HEK293 (cell line): ENCODE results near the gene PLCB1.

Source experiments
- OSR2 ChIP-seq: fragments of 450-650 bp; formaldehyde crosslinking; IDR thresholded peaks from 2 replicates; pipeline ENCODE4 v1.5.1; 2016; ENCODE audit warnings: missing biosample characterization, missing genetic modification characterization
- PATZ1 ChIP-seq: fragments of 450-650 bp; formaldehyde crosslinking; IDR thresholded peaks from 2 replicates; pipeline ENCODE4 v1.5.1; 2016; ENCODE audit warnings: missing biosample characterization, missing genetic modification characterization
- PRDM1 ChIP-seq: fragments of 450-650 bp; formaldehyde crosslinking; IDR thresholded peaks from 2 replicates; pipeline ENCODE4; 2016; ENCODE audit warnings: missing biosample characterization, missing genetic modification characterization
- SCRT1 ChIP-seq: fragments of 450-650 bp; formaldehyde crosslinking; IDR thresholded peaks from 2 replicates; pipeline ENCODE4 v1.5.1; 2016; ENCODE audit warnings: missing biosample characterization, missing genetic modification characterization, borderline replicate concordance
- SETDB1 ChIP-seq: IDR thresholded peaks from one replicate; pipeline ENCODE4 v1.6.1; 2017; ENCODE audit warnings: mild to moderate bottlenecking, low read length, moderate library complexity, mixed read lengths; ENCODE audit not compliant: insufficient read length
- TCF7L2 ChIP-seq: IDR thresholded peaks from 2 replicates; pipeline ENCODE4 v1.6.1; 2011; ENCODE audit warnings: low read depth, mild to moderate bottlenecking, inconsistent platforms, low read length, moderate library complexity, borderline replicate concordance
- ZBTB7A ChIP-seq: fragments of 450-650 bp; formaldehyde crosslinking; IDR thresholded peaks from 2 replicates; pipeline ENCODE4 v1.5.1; 2016; ENCODE audit warnings: low read depth, missing biosample characterization, missing genetic modification characterization
- ZNF157 ChIP-seq: fragments of 450-650 bp; formaldehyde crosslinking; IDR thresholded peaks from 2 replicates; pipeline ENCODE4 v1.5.1; 2016; ENCODE audit warnings: missing biosample characterization, missing genetic modification characterization
- ZNF24 ChIP-seq: fragments of 450-650 bp; formaldehyde crosslinking; IDR thresholded peaks from 2 replicates; pipeline ENCODE4 v1.5.1; 2016; ENCODE audit warnings: missing biosample characterization, missing genetic modification characterization
- ZNF350 ChIP-seq: fragments of 450-650 bp; formaldehyde crosslinking; IDR thresholded peaks from 2 replicates; pipeline ENCODE4 v1.5.0; 2017; ENCODE audit warnings: missing biosample characterization, mild to moderate bottlenecking, missing genetic modification characterization
- ZNF530 ChIP-seq: fragments of 450-650 bp; formaldehyde crosslinking; IDR thresholded peaks from 2 replicates; pipeline ENCODE4 v1.5.1; 2016; ENCODE audit warnings: low read depth, missing biosample characterization, missing genetic modification characterization
- TF ChIP-seq, protein P1 (sequence below): fragments of 450-650 bp; formaldehyde crosslinking; IDR thresholded peaks from 2 replicates; pipeline ENCODE4 v1.5.1; 2016; ENCODE audit warnings: missing biosample characterization, missing genetic modification characterization
- TF ChIP-seq, protein P2 (sequence below): fragments of 450-650 bp; formaldehyde crosslinking; IDR thresholded peaks from 2 replicates; pipeline ENCODE4 v1.5.1; 2016; ENCODE audit warnings: missing biosample characterization, missing genetic modification characterization

GRCh38 chr20:8764344-8764962 lies 632.4 kb downstream of the PLCB1 start:
- TF ChIP-seq, protein P1, sequence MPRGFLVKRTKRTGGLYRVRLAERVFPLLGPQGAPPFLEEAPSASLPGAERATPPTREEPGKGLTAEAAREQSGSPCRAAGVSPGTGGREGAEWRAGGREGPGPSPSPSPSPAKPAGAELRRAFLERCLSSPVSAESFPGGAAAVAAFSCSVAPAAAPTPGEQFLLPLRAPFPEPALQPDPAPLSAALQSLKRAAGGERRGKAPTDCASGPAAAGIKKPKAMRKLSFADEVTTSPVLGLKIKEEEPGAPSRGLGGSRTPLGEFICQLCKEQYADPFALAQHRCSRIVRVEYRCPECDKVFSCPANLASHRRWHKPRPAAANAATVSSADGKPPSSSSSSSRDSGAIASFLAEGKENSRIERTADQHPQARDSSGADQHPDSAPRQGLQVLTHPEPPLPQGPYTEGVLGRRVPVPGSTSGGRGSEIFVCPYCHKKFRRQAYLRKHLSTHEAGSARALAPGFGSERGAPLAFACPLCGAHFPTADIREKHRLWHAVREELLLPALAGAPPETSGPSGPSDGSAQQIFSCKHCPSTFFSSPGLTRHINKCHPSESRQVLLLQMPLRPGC (tag by site-specific recombination), result no peak
- TF ChIP-seq SETDB1 (no peak), ZNF157 (tag by site-specific recombination) (no peak), PRDM1 (tag by site-specific recombination) (no peak), SCRT1 (no peak), TCF7L2 (no peak), PATZ1 (tag by site-specific recombination) (no peak), ZNF24 (tag by site-specific recombination) (no peak), ZNF530 (tag by site-specific recombination) (no peak), ZNF350 (tag by site-specific recombination) (no peak), OSR2 (no peak), ZBTB7A (tag by site-specific recombination) (no peak)
- TF ChIP-seq, protein P2, sequence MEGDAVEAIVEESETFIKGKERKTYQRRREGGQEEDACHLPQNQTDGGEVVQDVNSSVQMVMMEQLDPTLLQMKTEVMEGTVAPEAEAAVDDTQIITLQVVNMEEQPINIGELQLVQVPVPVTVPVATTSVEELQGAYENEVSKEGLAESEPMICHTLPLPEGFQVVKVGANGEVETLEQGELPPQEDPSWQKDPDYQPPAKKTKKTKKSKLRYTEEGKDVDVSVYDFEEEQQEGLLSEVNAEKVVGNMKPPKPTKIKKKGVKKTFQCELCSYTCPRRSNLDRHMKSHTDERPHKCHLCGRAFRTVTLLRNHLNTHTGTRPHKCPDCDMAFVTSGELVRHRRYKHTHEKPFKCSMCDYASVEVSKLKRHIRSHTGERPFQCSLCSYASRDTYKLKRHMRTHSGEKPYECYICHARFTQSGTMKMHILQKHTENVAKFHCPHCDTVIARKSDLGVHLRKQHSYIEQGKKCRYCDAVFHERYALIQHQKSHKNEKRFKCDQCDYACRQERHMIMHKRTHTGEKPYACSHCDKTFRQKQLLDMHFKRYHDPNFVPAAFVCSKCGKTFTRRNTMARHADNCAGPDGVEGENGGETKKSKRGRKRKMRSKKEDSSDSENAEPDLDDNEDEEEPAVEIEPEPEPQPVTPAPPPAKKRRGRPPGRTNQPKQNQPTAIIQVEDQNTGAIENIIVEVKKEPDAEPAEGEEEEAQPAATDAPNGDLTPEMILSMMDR, result no peak
